Smooth muscle cell of the brain vasculature (primary cell): ENCODE data around the gene NCBP1.

ENCODE experiments used
- DNase-seq: peaks from one replicate; pipeline ENCODE4 v3.0.0-alpha.2; 2012; ENCODE audit warnings: low read depth, low spot score

NCBP1 gene

GRCh38 chr9:97711223-97711626 is 77.6 kb downstream of the NCBP1 start:
- no peak for DNase-seq

- no peak for DNase-seq
Observed at GRCh38 chr9:97714435-97714834, 80.8 kb downstream of the NCBP1 start.

DNA sequence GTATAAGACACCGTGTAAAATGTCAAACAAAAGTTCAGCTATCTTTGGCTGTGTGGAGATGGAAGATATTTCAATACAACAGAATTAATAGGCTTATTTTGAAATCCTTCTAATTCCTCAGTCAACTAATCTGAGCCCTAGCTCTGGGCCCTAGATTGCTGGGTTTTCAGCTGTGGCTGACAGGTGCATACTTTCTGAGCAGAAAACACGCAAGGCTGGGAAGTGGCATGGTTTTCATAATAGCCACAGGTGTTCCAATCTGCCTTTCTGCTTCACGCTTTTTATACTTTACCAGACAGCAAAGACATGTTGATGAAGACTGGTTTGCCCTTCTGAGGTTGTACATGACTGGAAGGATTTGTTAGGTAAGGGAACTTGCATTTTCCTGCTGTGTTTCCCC is 84.2 kb downstream of the NCBP1 start:
- no peak for DNase-seq

- no peak for DNase-seq
Observed at GRCh38 chr9:97721396-97721795, 87.8 kb downstream of the NCBP1 start.

DNA sequence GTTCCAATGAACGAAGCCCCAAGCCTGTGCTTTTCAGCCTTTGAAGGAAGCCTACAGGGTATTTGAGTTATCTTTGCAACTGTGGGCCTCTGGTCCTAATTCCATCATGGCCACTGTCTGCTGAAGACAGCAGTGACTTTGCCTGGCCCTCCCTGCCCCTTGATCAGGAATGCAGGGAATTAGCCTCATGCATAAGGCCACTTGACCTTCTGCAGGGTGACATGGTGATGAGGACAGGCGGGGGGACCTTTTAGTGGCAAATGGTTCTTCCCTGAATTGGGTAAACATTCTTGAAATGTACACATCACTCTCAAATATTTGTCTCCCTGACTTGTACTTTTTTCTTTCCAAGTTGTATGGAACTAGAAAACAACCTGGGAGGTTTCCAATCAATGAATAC is 88.7 kb downstream of the NCBP1 start:
- no peak for DNase-seq
